HEK293 (cell line): ENCODE data around the gene TOMM40L.
A peak's percentile ranks its signal among the peaks of the same experiment; 100 is the strongest.

ENCODE experiments used
- CTCF ChIA-PET: fragments of 350-600 bp; formaldehyde crosslinking; extraction: SDS; loops from one replicate; lab custom pipeline; 2021; ENCODE audit warnings: antibody characterized with exemption; lab: Yijun Ruan, JAX
- POLR2A ChIA-PET: fragments of 300-600 bp; formaldehyde crosslinking; extraction: SDS; loops from one replicate; lab custom pipeline; 2020; ENCODE audit warnings: antibody characterized with exemption, inconsistent platforms; lab: Yijun Ruan, JAX
- H3K27ac ChIP-seq: fragments of 200-500 bp; sonication (Bioruptor generic); 2 replicates; pipeline ENCODE4 v1.5.1; 2014; ENCODE audit warnings: low read depth, low read length, control low read depth, inconsistent platforms; ENCODE audit errors: extremely low read depth
- H3K36me3 ChIP-seq, 2 experiments: fragments of 200-500 bp in 1 of 2; sonication (Bioruptor generic) in 1 of 2; 1 replicate in 1 of 2; 2 replicates in 1 of 2; pipeline ENCODE4 v1.5.1; 2014 to 2017; ENCODE audit warnings: inconsistent platforms in 2 of 2, low read length in 2 of 2; ENCODE audit not compliant: control insufficient read depth in 2 of 2, insufficient read depth in 1 of 2
- H3K4me1 ChIP-seq: fragments of 200-500 bp; sonication (Bioruptor generic); 2 replicates; pipeline ENCODE4 v1.5.1; 2014; ENCODE audit warnings: mild to moderate bottlenecking, low read length, inconsistent platforms; ENCODE audit not compliant: control insufficient read depth, insufficient read depth
- H3K4me3 ChIP-seq: 2 replicates; pipeline ENCODE4 v1.5.1; 2011; ENCODE audit warnings: low read depth, mild to moderate bottlenecking, control low read depth, low read length, moderate library complexity
- H3K9me3 ChIP-seq: fragments of 200-500 bp; sonication (Bioruptor generic); 2 replicates; pipeline ENCODE4 v1.5.1; 2014; ENCODE audit warnings: low read depth, low read length, inconsistent platforms; ENCODE audit not compliant: control insufficient read depth, insufficient read depth
- GLI4 ChIP-seq: fragments of 450-650 bp; formaldehyde crosslinking; IDR thresholded peaks from 2 replicates; pipeline ENCODE4 v1.5.1; 2016; ENCODE audit warnings: missing biosample characterization, missing genetic modification characterization
- GLIS1 ChIP-seq: fragments of 450-650 bp; formaldehyde crosslinking; IDR thresholded peaks from 2 replicates; pipeline ENCODE4 v1.5.1; 2016; ENCODE audit warnings: missing biosample characterization, missing genetic modification characterization
- KLF10 ChIP-seq: fragments of 450-650 bp; IDR thresholded peaks from 2 replicates; pipeline ENCODE4 v1.5.1; 2018; ENCODE audit warnings: missing biosample characterization, mild to moderate bottlenecking, missing genetic modification characterization
- ZBTB17 ChIP-seq: fragments of 450-650 bp; formaldehyde crosslinking; IDR thresholded peaks from 2 replicates; pipeline ENCODE4 v1.5.1; 2016; ENCODE audit warnings: missing biosample characterization, missing genetic modification characterization
- ZBTB8A ChIP-seq: fragments of 450-650 bp; formaldehyde crosslinking; IDR thresholded peaks from 2 replicates; pipeline ENCODE4 v1.5.1; 2016; ENCODE audit warnings: missing biosample characterization, missing genetic modification characterization
- ZFHX2 ChIP-seq: fragments of 450-650 bp; formaldehyde crosslinking; conservative IDR thresholded peaks from 2 replicates; pipeline ENCODE4 v1.5.1; 2016; ENCODE audit warnings: missing biosample characterization, missing genetic modification characterization
- ZNF10 ChIP-seq: fragments of 450-650 bp; formaldehyde crosslinking; IDR thresholded peaks from 2 replicates; pipeline ENCODE4 v1.5.1; 2017; ENCODE audit warnings: missing biosample characterization, missing genetic modification characterization
- ZNF248 ChIP-seq: fragments of 450-650 bp; formaldehyde crosslinking; IDR thresholded peaks from 2 replicates; pipeline ENCODE4 v1.5.1; 2017; ENCODE audit warnings: missing biosample characterization, missing genetic modification characterization
- ZNF423 ChIP-seq: fragments of 450-650 bp; formaldehyde crosslinking; IDR thresholded peaks from 2 replicates; pipeline ENCODE4 v1.5.1; 2016; ENCODE audit warnings: missing biosample characterization, missing genetic modification characterization
- ZNF473 ChIP-seq: fragments of 450-650 bp; formaldehyde crosslinking; IDR thresholded peaks from 2 replicates; pipeline ENCODE4 v1.5.1; 2017; ENCODE audit warnings: missing biosample characterization, missing genetic modification characterization
- ZNF626 ChIP-seq: fragments of 450-650 bp; sonication (Bioruptor Pico); formaldehyde crosslinking; IDR thresholded peaks from 2 replicates; pipeline ENCODE4 v1.5.1; 2018; ENCODE audit warnings: missing biosample characterization, missing genetic modification characterization, inconsistent platforms
- ZNF664 ChIP-seq: fragments of 450-650 bp; formaldehyde crosslinking; IDR thresholded peaks from 2 replicates; pipeline ENCODE4 v1.5.1; 2016; ENCODE audit warnings: missing biosample characterization, missing genetic modification characterization
- ZNF670 ChIP-seq: fragments of 450-650 bp; formaldehyde crosslinking; IDR thresholded peaks from 2 replicates; pipeline ENCODE4 v1.5.1; 2016; ENCODE audit warnings: missing biosample characterization, missing genetic modification characterization, low read depth
- TF ChIP-seq, protein P1 (sequence below): fragments of 450-650 bp; formaldehyde crosslinking; IDR thresholded peaks from 2 replicates; pipeline ENCODE4 v1.5.1; 2016; ENCODE audit warnings: missing biosample characterization, missing genetic modification characterization
- TF ChIP-seq, protein P2 (sequence below): fragments of 450-650 bp; formaldehyde crosslinking; IDR thresholded peaks from 2 replicates; pipeline ENCODE4 v1.5.1; 2017; ENCODE audit warnings: missing biosample characterization, missing genetic modification characterization
- TF ChIP-seq, protein P3 (sequence below): fragments of 450-650 bp; formaldehyde crosslinking; IDR thresholded peaks from 2 replicates; pipeline ENCODE4 v1.5.1; 2017; ENCODE audit warnings: missing biosample characterization, missing genetic modification characterization
- TF ChIP-seq, protein P4 (sequence below): fragments of 450-650 bp; formaldehyde crosslinking; IDR thresholded peaks from 2 replicates; pipeline ENCODE4 v1.5.1; 2016; ENCODE audit warnings: missing biosample characterization, missing genetic modification characterization
- TF ChIP-seq, protein P5 (sequence below): fragments of 450-650 bp; formaldehyde crosslinking; IDR thresholded peaks from 2 replicates; pipeline ENCODE4 v1.5.1; 2016; ENCODE audit warnings: missing biosample characterization, missing genetic modification characterization

TOMM40L gene

DNA sequence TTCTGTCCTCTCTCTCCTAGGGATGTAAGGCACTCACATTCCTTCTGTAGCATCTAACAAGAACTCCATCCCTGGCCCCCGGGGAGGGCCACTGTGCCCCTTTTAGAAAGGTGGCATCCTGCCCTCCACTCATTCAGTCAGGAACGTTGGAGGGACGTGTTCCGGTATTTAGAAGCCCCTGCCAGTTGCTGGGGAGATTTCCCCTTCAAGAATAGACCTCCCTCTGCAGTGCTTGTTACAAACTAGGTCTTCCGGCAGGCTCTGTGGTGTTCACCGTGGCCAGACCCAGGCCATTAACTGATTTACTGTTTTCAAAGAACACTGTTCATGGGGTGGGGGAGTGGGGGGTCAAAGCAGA, 33.5 kb downstream of the TOMM40L start:
- H3K4me1 ChIP-seq, result peaks cover 6% of the 10 kb centered on the region; the same call in 1 of the 2 replicates
- CTCF ChIA-PET, result interaction anchor here (0.6 to 2.5 kb wide), 3 partner anchors 33 to 103 kb away, joined by 3 to 11 read pairs (median 3); partner anchors contain the start of gene TOMM40L

DNA sequence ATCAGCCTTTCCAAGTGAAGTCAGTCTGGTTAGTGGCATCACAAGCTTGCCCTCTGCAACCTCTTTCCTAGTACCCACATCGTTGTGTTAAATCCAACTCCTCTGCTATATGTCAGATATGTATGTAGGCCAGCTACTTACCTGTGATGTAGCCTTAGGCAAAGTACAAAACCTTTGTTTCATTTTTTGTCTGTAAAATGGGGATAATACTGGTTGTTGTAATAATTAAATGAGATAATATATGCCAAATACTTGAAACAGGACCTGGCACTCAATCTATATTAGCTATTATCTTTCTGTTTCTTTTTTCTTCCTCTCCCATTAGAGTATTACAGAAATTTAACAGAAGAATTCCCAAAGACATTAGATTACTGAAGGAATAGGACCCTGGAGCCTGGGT, 33.9 kb downstream of the TOMM40L start:
- peaks cover 6% of the 10 kb centered on the region; the same call in 1 of the 2 replicates for H3K4me1 ChIP-seq
- H3K9me3 ChIP-seq, result no peaks in the 10 kb centered on the region
- H3K27ac ChIP-seq, result no peak overlapping the region
- H3K36me3 ChIP-seq, result no peaks in the 10 kb centered on the region
- no peak overlapping the region for H3K4me3 ChIP-seq
- CTCF ChIA-PET, result interaction anchor here (0.6 to 2.5 kb wide), 3 partner anchors 9 to 103 kb away, joined by 3 to 11 read pairs (median 3); partner anchors contain the start of gene TOMM40L
- TF ChIP-seq, protein P1, sequence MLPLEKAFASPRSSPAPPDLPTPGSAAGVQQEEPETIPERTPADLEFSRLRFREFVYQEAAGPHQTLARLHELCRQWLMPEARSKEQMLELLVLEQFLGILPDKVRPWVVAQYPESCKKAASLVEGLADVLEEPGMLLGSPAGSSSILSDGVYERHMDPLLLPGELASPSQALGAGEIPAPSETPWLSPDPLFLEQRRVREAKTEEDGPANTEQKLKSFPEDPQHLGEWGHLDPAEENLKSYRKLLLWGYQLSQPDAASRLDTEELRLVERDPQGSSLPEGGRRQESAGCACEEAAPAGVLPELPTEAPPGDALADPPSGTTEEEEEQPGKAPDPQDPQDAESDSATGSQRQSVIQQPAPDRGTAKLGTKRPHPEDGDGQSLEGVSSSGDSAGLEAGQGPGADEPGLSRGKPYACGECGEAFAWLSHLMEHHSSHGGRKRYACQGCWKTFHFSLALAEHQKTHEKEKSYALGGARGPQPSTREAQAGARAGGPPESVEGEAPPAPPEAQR, result no peak
- peak; percentile 98 for TF ChIP-seq ZNF664
- POLR2A ChIA-PET, result interaction anchor here (2.1 kb wide), 1 partner anchor 12 kb away, joined by 6 read pairs; no protein-coding TSS in a partner anchor

More for the DNA sequence above, 33.5 kb downstream of the TOMM40L start:
- TF ChIP-seq, protein P2, sequence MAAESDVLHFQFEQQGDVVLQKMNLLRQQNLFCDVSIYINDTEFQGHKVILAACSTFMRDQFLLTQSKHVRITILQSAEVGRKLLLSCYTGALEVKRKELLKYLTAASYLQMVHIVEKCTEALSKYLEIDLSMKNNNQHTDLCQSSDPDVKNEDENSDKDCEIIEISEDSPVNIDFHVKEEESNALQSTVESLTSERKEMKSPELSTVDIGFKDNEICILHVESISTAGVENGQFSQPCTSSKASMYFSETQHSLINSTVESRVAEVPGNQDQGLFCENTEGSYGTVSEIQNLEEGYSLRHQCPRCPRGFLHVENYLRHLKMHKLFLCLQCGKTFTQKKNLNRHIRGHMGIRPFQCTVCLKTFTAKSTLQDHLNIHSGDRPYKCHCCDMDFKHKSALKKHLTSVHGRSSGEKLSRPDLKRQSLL (tag by site-specific recombination), result no peak
- TF ChIP-seq, protein P3, sequence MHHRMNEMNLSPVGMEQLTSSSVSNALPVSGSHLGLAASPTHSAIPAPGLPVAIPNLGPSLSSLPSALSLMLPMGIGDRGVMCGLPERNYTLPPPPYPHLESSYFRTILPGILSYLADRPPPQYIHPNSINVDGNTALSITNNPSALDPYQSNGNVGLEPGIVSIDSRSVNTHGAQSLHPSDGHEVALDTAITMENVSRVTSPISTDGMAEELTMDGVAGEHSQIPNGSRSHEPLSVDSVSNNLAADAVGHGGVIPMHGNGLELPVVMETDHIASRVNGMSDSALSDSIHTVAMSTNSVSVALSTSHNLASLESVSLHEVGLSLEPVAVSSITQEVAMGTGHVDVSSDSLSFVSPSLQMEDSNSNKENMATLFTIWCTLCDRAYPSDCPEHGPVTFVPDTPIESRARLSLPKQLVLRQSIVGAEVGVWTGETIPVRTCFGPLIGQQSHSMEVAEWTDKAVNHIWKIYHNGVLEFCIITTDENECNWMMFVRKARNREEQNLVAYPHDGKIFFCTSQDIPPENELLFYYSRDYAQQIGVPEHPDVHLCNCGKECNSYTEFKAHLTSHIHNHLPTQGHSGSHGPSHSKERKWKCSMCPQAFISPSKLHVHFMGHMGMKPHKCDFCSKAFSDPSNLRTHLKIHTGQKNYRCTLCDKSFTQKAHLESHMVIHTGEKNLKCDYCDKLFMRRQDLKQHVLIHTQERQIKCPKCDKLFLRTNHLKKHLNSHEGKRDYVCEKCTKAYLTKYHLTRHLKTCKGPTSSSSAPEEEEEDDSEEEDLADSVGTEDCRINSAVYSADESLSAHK (tag by site-specific recombination), result no peak
- no peak for TF ChIP-seq ZFHX2 (tag by site-specific recombination)
- TF ChIP-seq ZNF423 (tag by site-specific recombination), result no peak
- TF ChIP-seq KLF10, result no peak
- no peaks in the 10 kb centered on the region for H3K9me3 ChIP-seq
- H3K27ac ChIP-seq, result no peak overlapping the region
- H3K36me3 ChIP-seq, result no peaks in the 10 kb centered on the region
- H3K4me3 ChIP-seq, result no peak overlapping the region
- POLR2A ChIA-PET, result interaction anchor here (1.1 to 2.1 kb wide), 2 partner anchors 11 to 33 kb away, joined by 3 to 6 read pairs; partner anchors contain the start of gene TOMM40L

DNA sequence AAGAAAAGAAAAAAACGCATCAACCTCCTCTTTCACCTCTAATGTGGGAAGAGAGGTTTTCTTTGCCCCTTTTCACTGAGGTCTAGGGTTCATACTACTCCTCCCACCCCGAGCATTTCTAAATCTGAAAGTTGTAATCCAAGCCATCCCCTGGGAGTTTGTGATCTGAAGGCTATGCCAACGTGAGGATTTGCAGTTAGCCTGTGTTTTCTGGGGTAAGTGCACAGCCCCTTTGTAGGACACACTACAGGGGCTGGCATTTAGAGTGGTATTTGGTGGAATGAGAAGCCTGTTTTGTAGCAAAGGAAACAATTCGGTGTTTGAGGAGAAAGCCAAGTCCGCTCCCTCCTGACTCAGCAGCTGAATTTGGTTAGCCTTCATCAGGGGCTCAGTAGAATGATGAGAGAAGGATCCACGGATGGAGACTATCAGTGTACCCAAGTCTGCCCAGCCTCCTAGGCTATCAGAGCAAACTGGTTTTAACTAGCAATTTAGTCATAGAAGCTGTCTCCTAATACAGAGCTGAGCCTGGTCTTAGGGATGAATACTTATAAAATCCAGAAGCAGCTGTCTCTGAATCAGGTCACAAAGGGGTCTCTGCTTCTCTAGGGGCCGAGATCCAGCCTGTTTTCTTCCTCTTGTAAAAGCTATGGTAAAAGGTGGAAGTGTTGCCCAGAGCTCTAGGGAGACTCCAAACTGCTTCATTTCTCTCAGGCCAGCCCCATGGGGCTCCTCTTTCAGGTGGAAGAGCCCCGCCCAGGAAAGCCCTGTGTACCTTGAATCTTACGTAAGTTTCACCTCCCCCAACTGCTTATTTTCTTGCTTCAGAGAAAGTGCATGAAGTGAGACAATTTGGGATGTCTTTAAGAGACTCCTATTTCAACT, 34.8 kb downstream of the TOMM40L start:
- H3K27ac ChIP-seq, result no peak overlapping the region

More for the DNA sequence above, 34.8 kb downstream of the TOMM40L start:
- Histone ChIP-seq H3K9me3 (no peaks in the 10 kb centered on the region), H3K36me3 (no peaks in the 10 kb centered on the region), H3K4me1 (peaks cover 6% of the 10 kb centered on the region; the same call in 1 of the 2 replicates), H3K4me3 (no peak overlapping the region)
- TF ChIP-seq ZNF670 (tag by site-specific recombination) (no peak), ZNF626 (tag by site-specific recombination) (no peak), ZNF248 (tag by site-specific recombination) (no peak), ZBTB8A (tag by site-specific recombination) (no peak), ZNF473 (tag by site-specific recombination) (no peak), GLI4 (tag by site-specific recombination) (no peak), GLIS1 (tag by site-specific recombination) (0 out of 2 replicates have a peak, but pooled peaks have one; percentile 14), ZBTB17 (tag by site-specific recombination) (peak; percentile 82), ZNF10 (tag by site-specific recombination) (peak; percentile 32; the same call in 1 of the 2 replicates)
- TF ChIP-seq, protein P4, sequence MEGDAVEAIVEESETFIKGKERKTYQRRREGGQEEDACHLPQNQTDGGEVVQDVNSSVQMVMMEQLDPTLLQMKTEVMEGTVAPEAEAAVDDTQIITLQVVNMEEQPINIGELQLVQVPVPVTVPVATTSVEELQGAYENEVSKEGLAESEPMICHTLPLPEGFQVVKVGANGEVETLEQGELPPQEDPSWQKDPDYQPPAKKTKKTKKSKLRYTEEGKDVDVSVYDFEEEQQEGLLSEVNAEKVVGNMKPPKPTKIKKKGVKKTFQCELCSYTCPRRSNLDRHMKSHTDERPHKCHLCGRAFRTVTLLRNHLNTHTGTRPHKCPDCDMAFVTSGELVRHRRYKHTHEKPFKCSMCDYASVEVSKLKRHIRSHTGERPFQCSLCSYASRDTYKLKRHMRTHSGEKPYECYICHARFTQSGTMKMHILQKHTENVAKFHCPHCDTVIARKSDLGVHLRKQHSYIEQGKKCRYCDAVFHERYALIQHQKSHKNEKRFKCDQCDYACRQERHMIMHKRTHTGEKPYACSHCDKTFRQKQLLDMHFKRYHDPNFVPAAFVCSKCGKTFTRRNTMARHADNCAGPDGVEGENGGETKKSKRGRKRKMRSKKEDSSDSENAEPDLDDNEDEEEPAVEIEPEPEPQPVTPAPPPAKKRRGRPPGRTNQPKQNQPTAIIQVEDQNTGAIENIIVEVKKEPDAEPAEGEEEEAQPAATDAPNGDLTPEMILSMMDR, result no peak
- TF ChIP-seq, protein P5, sequence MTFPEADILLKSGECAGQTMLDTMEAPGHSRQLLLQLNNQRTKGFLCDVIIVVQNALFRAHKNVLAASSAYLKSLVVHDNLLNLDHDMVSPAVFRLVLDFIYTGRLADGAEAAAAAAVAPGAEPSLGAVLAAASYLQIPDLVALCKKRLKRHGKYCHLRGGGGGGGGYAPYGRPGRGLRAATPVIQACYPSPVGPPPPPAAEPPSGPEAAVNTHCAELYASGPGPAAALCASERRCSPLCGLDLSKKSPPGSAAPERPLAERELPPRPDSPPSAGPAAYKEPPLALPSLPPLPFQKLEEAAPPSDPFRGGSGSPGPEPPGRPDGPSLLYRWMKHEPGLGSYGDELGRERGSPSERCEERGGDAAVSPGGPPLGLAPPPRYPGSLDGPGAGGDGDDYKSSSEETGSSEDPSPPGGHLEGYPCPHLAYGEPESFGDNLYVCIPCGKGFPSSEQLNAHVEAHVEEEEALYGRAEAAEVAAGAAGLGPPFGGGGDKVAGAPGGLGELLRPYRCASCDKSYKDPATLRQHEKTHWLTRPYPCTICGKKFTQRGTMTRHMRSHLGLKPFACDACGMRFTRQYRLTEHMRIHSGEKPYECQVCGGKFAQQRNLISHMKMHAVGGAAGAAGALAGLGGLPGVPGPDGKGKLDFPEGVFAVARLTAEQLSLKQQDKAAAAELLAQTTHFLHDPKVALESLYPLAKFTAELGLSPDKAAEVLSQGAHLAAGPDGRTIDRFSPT (tag by site-specific recombination), result no peak
- POLR2A ChIA-PET, result no interaction called here
- CTCF ChIA-PET, result interaction anchor here (0.6 to 2.5 kb wide), 7 partner anchors 8 to 122 kb away, joined by 3 to 11 read pairs (median 5); partner anchors contain the start of genes SDHC and TOMM40L
